ENCODE data around the gene CCDC9B.
A peak's percentile ranks its signal among the peaks of the same experiment; 100 is the strongest.

The CCDC9B gene

GRCh38 chr15:40328176-40328575 lies 12.6 kb downstream of the CCDC9B start:
- no peak for DNase-seq

DNA sequence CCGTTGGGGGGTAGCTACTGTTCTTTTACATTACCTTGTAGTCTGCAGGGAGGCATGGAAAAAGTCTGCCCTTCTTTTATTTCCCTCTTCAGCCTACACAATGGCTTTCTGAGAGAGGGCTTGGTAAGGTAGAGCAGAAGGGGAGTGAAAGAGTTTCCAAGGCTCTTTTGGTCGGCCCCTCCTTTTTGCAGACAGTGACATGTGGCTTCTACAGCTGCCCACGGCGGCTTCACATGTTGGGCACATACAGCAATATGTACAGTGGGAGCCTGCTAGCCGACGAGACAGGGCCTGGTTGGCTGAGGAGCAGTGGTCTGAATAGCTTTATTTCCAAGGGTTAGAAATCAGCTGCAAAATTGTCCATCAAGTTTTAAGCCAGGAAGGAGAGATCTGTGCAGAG lies 13.3 kb downstream of the CCDC9B start:
- DNase-seq, result no peak

- DNase-seq, result no peak
These were observed 15.0 kb downstream of the CCDC9B start for GRCh38 chr15:40325700-40326099.

GRCh38 chr15:40325188-40325587 lies 15.6 kb downstream of the CCDC9B start:
- no peak for DNase-seq

GRCh38 chr15:40323953-40324937 lies 16.5 kb downstream of the CCDC9B start:
- DNase-seq, result peak; percentile 29 to 37

DNA sequence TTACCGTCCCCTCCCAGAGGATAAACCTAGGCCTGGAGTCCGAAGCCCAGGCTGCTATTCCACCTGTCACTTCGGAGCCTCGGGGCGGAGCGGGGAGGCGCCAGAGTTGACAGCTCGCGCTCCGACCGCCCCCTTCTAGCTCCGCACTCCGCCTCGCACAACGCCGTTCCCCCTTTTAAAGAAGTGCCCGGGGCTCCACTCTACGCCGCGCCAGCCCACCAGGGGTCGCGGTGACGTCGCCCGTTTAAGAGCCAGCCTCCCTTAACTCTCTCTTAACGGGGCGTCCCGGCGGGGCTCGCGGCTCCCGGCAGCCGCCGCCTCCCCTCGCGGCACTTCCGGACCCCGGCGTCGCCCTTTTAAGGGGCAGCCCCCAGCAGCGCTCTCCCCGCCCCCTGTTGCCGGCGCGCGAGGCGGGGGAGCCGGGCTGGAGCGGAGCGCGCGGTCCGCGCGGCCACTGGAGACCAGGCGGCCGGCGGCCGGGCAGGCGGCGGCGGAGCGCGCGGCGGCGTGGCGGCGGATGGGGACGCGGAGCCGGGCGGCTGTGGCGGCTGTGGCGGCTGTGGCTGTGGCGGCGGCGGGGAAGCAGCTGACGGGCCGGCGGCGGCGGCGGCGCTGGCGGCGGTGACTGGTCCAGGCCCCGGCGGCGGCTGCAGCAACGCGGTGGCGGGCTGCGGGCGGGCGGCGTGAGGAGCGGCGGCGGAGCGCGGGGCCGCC lies 17.3 kb downstream of the CCDC9B start, which contains the start of gene INAFM2:
TSS of gene INAFM2 (plus strand) at position 454 of the 714 bp plus-strand sequence. CDS start 364 bp downstream, outside the sequence.
- DNase-seq, result peak; percentile 81 to 87

GRCh38 chr15:40322531-40323238 lies 18.1 kb downstream of the CCDC9B start:
- no peak for DNase-seq

- peak; percentile 33 to 61 for DNase-seq
These were observed 19.8 kb downstream of the CCDC9B start for GRCh38 chr15:40320931-40321371.

GRCh38 chr15:40320409-40320808 lies 20.3 kb downstream of the CCDC9B start:
- DNase-seq, result no peak

- no peak for DNase-seq
These were observed 23.2 kb downstream of the CCDC9B start for GRCh38 chr15:40317580-40317979.

DNA sequence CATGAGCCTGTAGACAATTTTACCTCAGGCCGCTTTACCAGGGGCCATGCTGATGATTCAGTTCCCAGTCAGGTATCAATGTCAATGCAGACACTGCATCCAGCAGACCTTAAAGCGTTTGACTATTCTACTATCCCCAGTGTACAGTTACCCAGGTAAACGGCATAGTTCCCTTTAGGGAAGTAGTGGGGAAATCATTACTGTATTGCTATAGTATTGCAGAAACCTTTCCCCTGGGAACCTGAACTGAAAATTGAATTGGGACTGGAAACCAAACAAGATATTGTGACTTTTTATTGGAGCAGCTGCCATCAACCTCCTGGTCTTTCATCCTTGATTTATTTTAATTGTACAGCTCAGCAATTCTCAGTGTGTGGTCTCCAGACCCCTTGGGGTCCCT lies 23.8 kb downstream of the CCDC9B start:
- no peak for DNase-seq

- no peak for DNase-seq
These were observed 25.9 kb downstream of the CCDC9B start for GRCh38 chr15:40314723-40315276.

GRCh38 chr15:40313531-40314398 lies 27.0 kb downstream of the CCDC9B start:
- no peak for DNase-seq

GRCh38 chr15:40312370-40313158 lies 28.2 kb downstream of the CCDC9B start:
- DNase-seq, result no peak

- DNase-seq, result no peak
These were observed 29.7 kb downstream of the CCDC9B start for GRCh38 chr15:40310993-40311392.

- peak; percentile 72 to 77 for DNase-seq
These were observed 30.5 kb downstream of the CCDC9B start for GRCh38 chr15:40310001-40310959.

- no peak for DNase-seq
These were observed 31.3 kb downstream of the CCDC9B start for GRCh38 chr15:40309344-40309862.

DNA sequence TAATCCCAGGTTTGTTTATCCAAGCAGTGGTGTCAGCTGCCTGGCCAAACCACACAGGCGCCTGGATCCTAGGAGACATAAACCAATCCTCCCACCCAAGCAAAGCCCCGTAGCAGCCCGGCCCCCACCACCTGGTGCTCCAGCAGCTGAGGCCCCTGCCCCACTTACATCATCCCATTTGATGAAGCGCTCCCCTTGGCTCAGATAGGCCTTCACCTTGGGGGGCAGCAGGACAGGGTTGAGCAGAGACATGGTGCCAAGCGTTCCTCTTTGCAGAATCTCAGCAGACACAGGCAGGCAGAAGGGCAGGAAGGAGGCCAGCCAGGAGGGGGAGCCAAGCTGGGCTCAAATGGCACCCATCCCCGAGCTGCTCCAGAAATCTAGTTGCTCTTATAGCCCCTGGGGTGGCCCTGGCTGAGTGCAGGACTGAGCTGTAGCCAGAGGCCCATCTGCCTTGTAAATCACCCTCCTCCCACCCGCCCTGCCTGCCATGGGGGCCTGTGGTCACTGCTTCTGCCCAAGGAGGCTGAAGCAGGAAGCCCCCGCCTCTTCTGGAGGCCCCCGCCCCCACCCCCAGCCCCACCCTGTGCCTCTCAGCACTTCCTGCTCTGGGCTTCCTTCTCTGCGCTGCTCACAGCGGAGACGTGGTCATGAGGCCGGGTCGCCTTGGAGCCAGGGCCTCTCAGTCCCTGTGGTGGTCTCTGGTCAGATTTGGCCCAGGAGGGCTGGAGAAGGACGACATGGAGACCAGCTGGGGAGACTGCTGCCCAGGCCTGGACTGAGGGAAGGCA lies 33.1 kb downstream of the CCDC9B start, which contains the start of gene PLCB2:
TSS of gene PLCB2 (minus strand) at position 515 of the 791 bp plus-strand sequence. CDS start at position 252, 263 bp downstream.
- peak; percentile 67 to 75 for DNase-seq
